ENCODE data around the gene GPR158. TPM values are rescaled to one million over a fixed set of nuclear protein-coding genes. Genes with fewer than 3 reads are reported as not detected.
"Not testable (repeated sequence)": the region's sequence is repeated elsewhere in the genome, so short reads cannot be mapped to it uniquely, and the experiment has no call there.

GPR158 gene
- polyA plus RNA-seq, 4 donors: 0.24 to 0.33 TPM; not detected in 2

GRCh38 chr10:25163464-25163863 is 11.3 kb upstream of the GPR158 start:
- 83 to 91% (median 87%) methylated on average over 7 of the region's 7 CpGs for WGBS, 3 donors

GRCh38 chr10:25169740-25170139 is 5.1 kb upstream of the GPR158 start:
- DNase-seq (no peak), FAIRE-seq (no peak)
- WGBS, 3 donors: 72 to 81% (median 77%) methylated on average over 4 of the region's 4 CpGs
- Histone ChIP-seq H3K4me3 (ENCODE audit: low read depth in 1 of 3, low read length in 3 of 3) (no peak overlapping the region), H3K27ac (ENCODE audit: low read depth in 1 of 3, low read length in 2 of 3) (no peak overlapping the region), H3K9me3 (ENCODE audit: control insufficient read depth in 2 of 2, insufficient read depth in 1 of 2, low read depth in 1 of 2, low read length in 1 of 2) (no peaks in the 10 kb centered on the region), H3K4me1 (ENCODE audit: control insufficient read depth in 3 of 3, insufficient read depth in 2 of 3, low read depth in 1 of 3, low read length in 2 of 3) (no peaks in the 10 kb centered on the region), H3K27me3 (ENCODE audit: control insufficient read depth in 3 of 3, insufficient read depth in 3 of 3, low read length in 3 of 3) (peaks cover 0 to 3% (median under 1%) of the 10 kb centered on the region in 3 donors), H3K36me3 (ENCODE audit: control insufficient read depth in 3 of 3, insufficient read depth in 2 of 3, low read depth in 1 of 3, low read length in 3 of 3) (no peaks in the 10 kb centered on the region)

More at GRCh38 chr10:25163464-25163863, 11.3 kb upstream of the GPR158 start:
- H3K27me3 ChIP-seq (ENCODE audit: control insufficient read depth in 3 of 3, insufficient read depth in 3 of 3, low read length in 3 of 3); H3K4me3 ChIP-seq (ENCODE audit: low read depth in 1 of 3, low read length in 3 of 3); H3K27ac ChIP-seq (ENCODE audit: low read depth in 1 of 3, low read length in 2 of 3); H3K4me1 ChIP-seq (ENCODE audit: control insufficient read depth in 3 of 3, insufficient read depth in 2 of 3, low read depth in 1 of 3, low read length in 2 of 3); H3K9me3 ChIP-seq (ENCODE audit: control insufficient read depth in 2 of 2, insufficient read depth in 1 of 2, low read depth in 1 of 2, low read length in 1 of 2); H3K36me3 ChIP-seq (ENCODE audit: control insufficient read depth in 3 of 3, insufficient read depth in 2 of 3, low read depth in 1 of 3, low read length in 3 of 3); DNase-seq; FAIRE-seq: not testable (repeated sequence)

GRCh38 chr10:25170627-25171026 is 4.2 kb upstream of the GPR158 start:
- Histone ChIP-seq H3K36me3 (ENCODE audit: control insufficient read depth in 3 of 3, insufficient read depth in 2 of 3, low read depth in 1 of 3, low read length in 3 of 3) (no peaks in the 10 kb centered on the region), H3K27me3 (ENCODE audit: control insufficient read depth in 3 of 3, insufficient read depth in 3 of 3, low read length in 3 of 3) (peaks cover 1 to 11% (median 9%) of the 10 kb centered on the region in 3 donors), H3K27ac (ENCODE audit: low read depth in 1 of 3, low read length in 2 of 3) (no peak overlapping the region), H3K4me3 (ENCODE audit: low read depth in 1 of 3, low read length in 3 of 3) (no peak overlapping the region), H3K9me3 (ENCODE audit: control insufficient read depth in 2 of 2, insufficient read depth in 1 of 2, low read depth in 1 of 2, low read length in 1 of 2) (no peaks in the 10 kb centered on the region), H3K4me1 (ENCODE audit: control insufficient read depth in 3 of 3, insufficient read depth in 2 of 3, low read depth in 1 of 3, low read length in 2 of 3) (peaks cover 0 to 6% (median 2%) of the 10 kb centered on the region in 3 donors)
- FAIRE-seq: no peak
- DNase-seq: no peak
- 60 to 76% (median 65%) methylated on average over 1 of the region's 1 CpG for WGBS, 3 donors

- Histone ChIP-seq H3K27ac (ENCODE audit: low read depth in 1 of 3, low read length in 2 of 3) (no peak overlapping the region), H3K27me3 (ENCODE audit: control insufficient read depth in 3 of 3, insufficient read depth in 3 of 3, low read length in 3 of 3) (peaks cover 9 to 40% (median 20%) of the 10 kb centered on the region in 3 donors), H3K4me1 (ENCODE audit: control insufficient read depth in 3 of 3, insufficient read depth in 2 of 3, low read depth in 1 of 3, low read length in 2 of 3) (peaks cover 0 to 6% (median 2%) of the 10 kb centered on the region in 3 donors), H3K36me3 (ENCODE audit: control insufficient read depth in 3 of 3, insufficient read depth in 2 of 3, low read depth in 1 of 3, low read length in 3 of 3) (no peaks in the 10 kb centered on the region), H3K4me3 (ENCODE audit: low read depth in 1 of 3, low read length in 3 of 3) (peak overlapping the region in 1 of 3 donors; percentile 21), H3K9me3 (ENCODE audit: control insufficient read depth in 2 of 2, insufficient read depth in 1 of 2, low read depth in 1 of 2, low read length in 1 of 2) (no peaks in the 10 kb centered on the region)
- WGBS, 3 donors: 5 to 12% (median 8%) methylated on average over 63 to 66 of the region's 66 CpGs
- FAIRE-seq: no peak
- DNase-seq: peak in 1 of 2 donors; percentile 21
Observed at GRCh38 chr10:25175527-25176420, 973 bp downstream of the GPR158 start.

- peaks cover 0 to 6% (median 2%) of the 10 kb centered on the region in 3 donors for H3K4me1 ChIP-seq (ENCODE audit: control insufficient read depth in 3 of 3, insufficient read depth in 2 of 3, low read depth in 1 of 3, low read length in 2 of 3)
- H3K36me3 ChIP-seq (ENCODE audit: control insufficient read depth in 3 of 3, insufficient read depth in 2 of 3, low read depth in 1 of 3, low read length in 3 of 3): no peaks in the 10 kb centered on the region
- no peaks in the 10 kb centered on the region for H3K9me3 ChIP-seq (ENCODE audit: control insufficient read depth in 2 of 2, insufficient read depth in 1 of 2, low read depth in 1 of 2, low read length in 1 of 2)
- H3K27me3 ChIP-seq (ENCODE audit: control insufficient read depth in 3 of 3, insufficient read depth in 3 of 3, low read length in 3 of 3): peaks cover 9 to 40% (median 20%) of the 10 kb centered on the region in 3 donors
- no peak overlapping the region for H3K27ac ChIP-seq (ENCODE audit: low read depth in 1 of 3, low read length in 2 of 3)
- H3K4me3 ChIP-seq (ENCODE audit: low read depth in 1 of 3, low read length in 3 of 3): no peak overlapping the region
- 5 to 9% (median 7%) methylated on average over 36 of the region's 36 CpGs for WGBS, 3 donors
- DNase-seq (peak in 1 of 2 donors; percentile 2), FAIRE-seq (no peak)
Observed at GRCh38 chr10:25176421-25176968, 1.7 kb downstream of the GPR158 start.

- H3K27ac ChIP-seq (ENCODE audit: low read depth in 1 of 3, low read length in 2 of 3): no peak overlapping the region
- H3K9me3 ChIP-seq (ENCODE audit: control insufficient read depth in 2 of 2, insufficient read depth in 1 of 2, low read depth in 1 of 2, low read length in 1 of 2): no peaks in the 10 kb centered on the region
- H3K4me1 ChIP-seq (ENCODE audit: control insufficient read depth in 3 of 3, insufficient read depth in 2 of 3, low read depth in 1 of 3, low read length in 2 of 3): peaks cover 0 to 6% (median 2%) of the 10 kb centered on the region in 3 donors
- no peak for DNase-seq
- peaks cover 9 to 40% (median 20%) of the 10 kb centered on the region in 3 donors for H3K27me3 ChIP-seq (ENCODE audit: control insufficient read depth in 3 of 3, insufficient read depth in 3 of 3, low read length in 3 of 3)
- H3K4me3 ChIP-seq (ENCODE audit: low read depth in 1 of 3, low read length in 3 of 3): no peak overlapping the region
- no peaks in the 10 kb centered on the region for H3K36me3 ChIP-seq (ENCODE audit: control insufficient read depth in 3 of 3, insufficient read depth in 2 of 3, low read depth in 1 of 3, low read length in 3 of 3)
- 25 to 40% (median 28%) methylated on average over 2 of the region's 2 CpGs for WGBS, 3 donors
- no peak for FAIRE-seq
Observed at GRCh38 chr10:25177093-25177753, 2.4 kb downstream of the GPR158 start.

- 88 to 92% (median 89%) methylated on average over 2 of the region's 2 CpGs for WGBS, 3 donors
- H3K36me3 ChIP-seq (ENCODE audit: control insufficient read depth in 3 of 3, insufficient read depth in 2 of 3, low read depth in 1 of 3, low read length in 3 of 3): no peaks in the 10 kb centered on the region
- peaks cover 9 to 40% (median 20%) of the 10 kb centered on the region in 3 donors for H3K27me3 ChIP-seq (ENCODE audit: control insufficient read depth in 3 of 3, insufficient read depth in 3 of 3, low read length in 3 of 3)
- H3K4me3 ChIP-seq (ENCODE audit: low read depth in 1 of 3, low read length in 3 of 3): no peak overlapping the region
- H3K27ac ChIP-seq (ENCODE audit: low read depth in 1 of 3, low read length in 2 of 3): no peak overlapping the region
- no peaks in the 10 kb centered on the region for H3K9me3 ChIP-seq (ENCODE audit: control insufficient read depth in 2 of 2, insufficient read depth in 1 of 2, low read depth in 1 of 2, low read length in 1 of 2)
- H3K4me1 ChIP-seq (ENCODE audit: control insufficient read depth in 3 of 3, insufficient read depth in 2 of 3, low read depth in 1 of 3, low read length in 2 of 3): peaks cover 0 to 6% (median 2%) of the 10 kb centered on the region in 3 donors
- FAIRE-seq (no peak), DNase-seq (no peak)
Observed at GRCh38 chr10:25177754-25178135, 2.9 kb downstream of the GPR158 start.

GRCh38 chr10:25178411-25178810 is 3.6 kb downstream of the GPR158 start:
- peaks cover 0 to 6% (median 2%) of the 10 kb centered on the region in 3 donors for H3K4me1 ChIP-seq (ENCODE audit: control insufficient read depth in 3 of 3, insufficient read depth in 2 of 3, low read depth in 1 of 3, low read length in 2 of 3)
- no peaks in the 10 kb centered on the region for H3K9me3 ChIP-seq (ENCODE audit: control insufficient read depth in 2 of 2, insufficient read depth in 1 of 2, low read depth in 1 of 2, low read length in 1 of 2)
- no peak for DNase-seq
- no peaks in the 10 kb centered on the region for H3K36me3 ChIP-seq (ENCODE audit: control insufficient read depth in 3 of 3, insufficient read depth in 2 of 3, low read depth in 1 of 3, low read length in 3 of 3)
- FAIRE-seq: no peak
- H3K4me3 ChIP-seq (ENCODE audit: low read depth in 1 of 3, low read length in 3 of 3): no peak overlapping the region
- H3K27me3 ChIP-seq (ENCODE audit: control insufficient read depth in 3 of 3, insufficient read depth in 3 of 3, low read length in 3 of 3): peaks cover 9 to 40% (median 20%) of the 10 kb centered on the region in 3 donors
- no peak overlapping the region for H3K27ac ChIP-seq (ENCODE audit: low read depth in 1 of 3, low read length in 2 of 3)
